DND-41 (cell line): ENCODE data around the gene RGS11.
A peak's percentile ranks its signal among the peaks of the same experiment; 100 is the strongest.

Experiments
- ATAC-seq: fragments of 200-7000 bp; cut with Tn5 transposase; 3 replicates; pipeline ENCODE4 v1.9.1; 2021; ENCODE audit warnings: low read depth; ENCODE audit not compliant: insufficient read depth
- DNase-seq: peaks from one replicate; pipeline ENCODE4 v3.0.0-alpha.2; 2020
- H2AFZ ChIP-seq: 2 replicates; pipeline ENCODE4 v1.6.0; 2012; ENCODE audit warnings: low read depth, low read length
- H3K27ac ChIP-seq: 2 replicates; pipeline ENCODE4 v1.5.1; 2012; ENCODE audit warnings: low read length, inconsistent platforms
- H3K27me3 ChIP-seq: fragments of 200-600 bp; sonication (generic); 2 replicates; pipeline ENCODE4 v1.6.0; 2012; ENCODE audit warnings: low read length, mild to moderate bottlenecking, inconsistent platforms; ENCODE audit not compliant: insufficient read depth, poor library complexity
- H3K36me3 ChIP-seq: 2 replicates; pipeline ENCODE4 v1.5.1; 2012; ENCODE audit warnings: low read length, inconsistent platforms; ENCODE audit not compliant: insufficient read depth
- H3K4me1 ChIP-seq: 2 replicates; pipeline ENCODE4 v1.5.1; 2012; ENCODE audit warnings: mild to moderate bottlenecking, low read length; ENCODE audit not compliant: insufficient read depth
- H3K4me2 ChIP-seq: 2 replicates; pipeline ENCODE4 v1.6.0; 2012; ENCODE audit warnings: mild to moderate bottlenecking, moderate library complexity, low read length, inconsistent platforms; ENCODE audit not compliant: insufficient read depth
- H3K4me3 ChIP-seq, 2 experiments: fragments of 200-600 bp in 1 of 2; shearing (Covaris generic) in 1 of 2; 2 replicates each; pipeline ENCODE4 v1.5.1; 2012 to 2016; ENCODE audit warnings: inconsistent platforms in 2 of 2, low read length in 2 of 2, mild to moderate bottlenecking in 2 of 2, low read depth in 1 of 2, moderate library complexity in 1 of 2
- H3K79me2 ChIP-seq: 2 replicates; pipeline ENCODE4 v1.6.0; 2012; ENCODE audit warnings: low read length, inconsistent platforms; ENCODE audit not compliant: insufficient read depth
- H3K9ac ChIP-seq: 2 replicates; pipeline ENCODE4 v1.6.0; 2012; ENCODE audit warnings: low read depth, mild to moderate bottlenecking, inconsistent platforms, low read length, moderate library complexity
- H3K9me3 ChIP-seq: 2 replicates; pipeline ENCODE4 v1.5.1; 2012; ENCODE audit warnings: low read length, moderate library complexity, mild to moderate bottlenecking, inconsistent platforms; ENCODE audit not compliant: insufficient read depth, severe bottlenecking
- H4K20me1 ChIP-seq: 2 replicates; pipeline ENCODE4 v1.6.0; 2012; ENCODE audit warnings: low read length; ENCODE audit not compliant: insufficient read depth
- EZH2 ChIP-seq: IDR thresholded peaks from 3 replicates; pipeline ENCODE4 v1.6.1; 2012; ENCODE audit warnings: borderline replicate concordance, low read depth, mild to moderate bottlenecking, moderate library complexity, low read length, inconsistent platforms; ENCODE audit not compliant: severe bottlenecking
- TF ChIP-seq, protein P1 (sequence below): IDR thresholded peaks from 2 replicates; pipeline ENCODE4 v1.5.1; 2012; ENCODE audit warnings: borderline replicate concordance, low read length, moderate library complexity, mild to moderate bottlenecking; ENCODE audit not compliant: poor library complexity, severe bottlenecking; ENCODE audit errors: extremely low read depth

Gene RGS11

GRCh38 chr16:322476-323143 lies 46.9 kb upstream of the RGS11 start:
- peaks cover 83% of the 10 kb centered on the region for H4K20me1 ChIP-seq
- H3K4me1 ChIP-seq, result no peaks in the 10 kb centered on the region
- H3K9me3 ChIP-seq, result no peaks in the 10 kb centered on the region
- peaks cover 28% of the 10 kb centered on the region for H3K36me3 ChIP-seq
- no peak for DNase-seq
- H3K9ac ChIP-seq, result no peak overlapping the region
- H3K4me3 ChIP-seq, result no peak overlapping the region
- TF ChIP-seq EZH2, result no peak
- TF ChIP-seq, protein P1, sequence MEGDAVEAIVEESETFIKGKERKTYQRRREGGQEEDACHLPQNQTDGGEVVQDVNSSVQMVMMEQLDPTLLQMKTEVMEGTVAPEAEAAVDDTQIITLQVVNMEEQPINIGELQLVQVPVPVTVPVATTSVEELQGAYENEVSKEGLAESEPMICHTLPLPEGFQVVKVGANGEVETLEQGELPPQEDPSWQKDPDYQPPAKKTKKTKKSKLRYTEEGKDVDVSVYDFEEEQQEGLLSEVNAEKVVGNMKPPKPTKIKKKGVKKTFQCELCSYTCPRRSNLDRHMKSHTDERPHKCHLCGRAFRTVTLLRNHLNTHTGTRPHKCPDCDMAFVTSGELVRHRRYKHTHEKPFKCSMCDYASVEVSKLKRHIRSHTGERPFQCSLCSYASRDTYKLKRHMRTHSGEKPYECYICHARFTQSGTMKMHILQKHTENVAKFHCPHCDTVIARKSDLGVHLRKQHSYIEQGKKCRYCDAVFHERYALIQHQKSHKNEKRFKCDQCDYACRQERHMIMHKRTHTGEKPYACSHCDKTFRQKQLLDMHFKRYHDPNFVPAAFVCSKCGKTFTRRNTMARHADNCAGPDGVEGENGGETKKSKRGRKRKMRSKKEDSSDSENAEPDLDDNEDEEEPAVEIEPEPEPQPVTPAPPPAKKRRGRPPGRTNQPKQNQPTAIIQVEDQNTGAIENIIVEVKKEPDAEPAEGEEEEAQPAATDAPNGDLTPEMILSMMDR, result no peak
- no peak for ATAC-seq
- H2AFZ ChIP-seq, result no peak overlapping the region
- H3K27ac ChIP-seq, result no peak overlapping the region
- H3K27me3 ChIP-seq, result no peaks in the 10 kb centered on the region
- H3K79me2 ChIP-seq, result peaks cover 84% of the 10 kb centered on the region
- no peak overlapping the region for H3K4me2 ChIP-seq

- Histone ChIP-seq H3K27me3 (no peaks in the 10 kb centered on the region), H3K4me1 (no peaks in the 10 kb centered on the region), H3K9me3 (no peaks in the 10 kb centered on the region), H3K36me3 (peaks cover 32% of the 10 kb centered on the region), H4K20me1 (peaks cover 87% of the 10 kb centered on the region), H3K9ac (no peak overlapping the region), H3K79me2 (peaks cover 87% of the 10 kb centered on the region), H3K27ac (no peak overlapping the region), H3K4me2 (no peak overlapping the region), H3K4me3 (no peak overlapping the region), H2AFZ (no peak overlapping the region)
- no peak for ATAC-seq
- no peak for DNase-seq
- TF ChIP-seq, protein P1, result no peak
- no peak for TF ChIP-seq EZH2
Observed at GRCh38 chr16:321532-321931, 45.8 kb upstream of the RGS11 start.

GRCh38 chr16:320206-320605 lies 44.5 kb upstream of the RGS11 start:
- Histone ChIP-seq H2AFZ (no peak overlapping the region), H4K20me1 (peaks cover 83% of the 10 kb centered on the region), H3K36me3 (peaks cover 32% of the 10 kb centered on the region), H3K4me3 (no peak overlapping the region), H3K27me3 (no peaks in the 10 kb centered on the region), H3K9ac (no peak overlapping the region), H3K9me3 (no peaks in the 10 kb centered on the region), H3K4me2 (no peak overlapping the region), H3K79me2 (peaks cover 83% of the 10 kb centered on the region), H3K27ac (no peak overlapping the region), H3K4me1 (no peaks in the 10 kb centered on the region)
- DNase-seq, result no peak
- TF ChIP-seq, protein P1, result no peak
- TF ChIP-seq EZH2, result no peak
- no peak for ATAC-seq

DNA sequence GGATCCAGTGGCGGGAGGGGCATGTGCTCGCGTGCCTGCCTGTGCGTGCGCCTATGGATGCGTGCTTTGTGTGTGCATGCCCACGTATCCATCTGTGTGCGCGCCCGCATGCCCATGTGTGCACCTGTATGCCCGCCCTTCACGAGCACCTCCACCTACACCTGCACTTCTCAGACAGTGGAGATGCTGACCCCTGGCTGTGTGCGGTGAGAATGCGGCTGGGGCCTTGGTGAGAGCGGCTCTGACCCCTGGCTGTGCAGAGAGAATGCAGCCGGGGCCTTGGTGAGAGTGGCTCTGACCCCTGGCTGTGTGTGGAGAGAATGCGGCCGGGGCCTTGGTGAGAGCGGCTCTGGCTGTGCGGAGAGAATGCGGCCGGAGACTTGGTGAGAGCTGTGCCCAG lies 42.9 kb upstream of the RGS11 start:
- Histone ChIP-seq H3K4me3 (no peak overlapping the region), H3K27me3 (no peaks in the 10 kb centered on the region), H2AFZ (no peak overlapping the region), H3K9me3 (no peaks in the 10 kb centered on the region), H4K20me1 (peaks cover 81% of the 10 kb centered on the region), H3K4me2 (no peak overlapping the region), H3K79me2 (peaks cover 81% of the 10 kb centered on the region), H3K9ac (no peak overlapping the region), H3K4me1 (no peaks in the 10 kb centered on the region), H3K27ac (no peak overlapping the region), H3K36me3 (peaks cover 47% of the 10 kb centered on the region)
- TF ChIP-seq EZH2, result no peak
- TF ChIP-seq, protein P1, result peak; percentile 47
- ATAC-seq (no peak), DNase-seq (no peak)
